Loucy (cell line): ENCODE data around the gene ARHGEF12.

Experiments
- H2AFZ ChIP-seq: fragments of 200-600 bp; sonication (generic); 2 replicates; pipeline ENCODE4 v1.6.0; 2016; ENCODE audit warnings: antibody characterized with exemption, mild to moderate bottlenecking, low read length, moderate library complexity
- H3F3A ChIP-seq: fragments of 200-600 bp; 2 replicates; pipeline ENCODE4 v1.6.0; 2016; ENCODE audit warnings: antibody characterized with exemption, low read depth, mild to moderate bottlenecking
- H3K27me3 ChIP-seq: fragments of 200-600 bp; sonication (generic); 2 replicates; pipeline ENCODE4 v1.6.1; 2014; ENCODE audit warnings: low read length, mild to moderate bottlenecking; ENCODE audit not compliant: insufficient read depth, poor library complexity, severe bottlenecking
- H3K36me3 ChIP-seq: fragments of 200-600 bp; sonication (generic); 2 replicates; pipeline ENCODE4 v1.6.1; 2016; ENCODE audit warnings: low read length; ENCODE audit not compliant: insufficient read depth
- H3K4me1 ChIP-seq: fragments of 200-600 bp; sonication (generic); 2 replicates; pipeline ENCODE4 v1.5.1; 2014; ENCODE audit warnings: low read length, mild to moderate bottlenecking; ENCODE audit not compliant: insufficient read depth, poor library complexity, severe bottlenecking
- H3K4me2 ChIP-seq: fragments of 200-600 bp; sonication (generic); 2 replicates; pipeline ENCODE4 v1.6.0; 2014; ENCODE audit warnings: antibody characterized with exemption, low read length, low read depth, mild to moderate bottlenecking; ENCODE audit not compliant: poor library complexity, severe bottlenecking
- H3K4me3 ChIP-seq: fragments of 200-600 bp; sonication (generic); 2 replicates; pipeline ENCODE4 v1.5.1; 2014; ENCODE audit warnings: low read length, mild to moderate bottlenecking, mixed read lengths; ENCODE audit not compliant: poor library complexity, severe bottlenecking
- H3K79me2 ChIP-seq: fragments of 200-600 bp; sonication (generic); 2 replicates; pipeline ENCODE4 v1.6.1; 2014; ENCODE audit warnings: low read length; ENCODE audit not compliant: insufficient read depth
- H3K9ac ChIP-seq: fragments of 200-600 bp; sonication (generic); 2 replicates; pipeline ENCODE4 v1.6.0; 2014; ENCODE audit warnings: mild to moderate bottlenecking, low read depth, low read length, moderate library complexity; ENCODE audit not compliant: poor library complexity, severe bottlenecking
- H3K9me2 ChIP-seq: fragments of 200-600 bp; sonication (generic); replicated peaks from 2 replicates; pipeline ENCODE4 v1.6.1; 2016; ENCODE audit warnings: low read depth, low read length, mixed read lengths
- H3K9me3 ChIP-seq: fragments of 200-600 bp; sonication (generic); 2 replicates; pipeline ENCODE4 v1.6.1; 2014; ENCODE audit warnings: mild to moderate bottlenecking, antibody characterized with exemption, low read length, low read depth; ENCODE audit not compliant: insufficient read depth
- H4K20me1 ChIP-seq: fragments of 200-600 bp; sonication (generic); 2 replicates; pipeline ENCODE4 v1.6.0; 2014; ENCODE audit warnings: antibody characterized with exemption, low read length, mild to moderate bottlenecking; ENCODE audit not compliant: insufficient read depth, poor library complexity, severe bottlenecking
- CTCF ChIP-seq: fragments of 200-600 bp; sonication (generic); conservative IDR thresholded peaks from 2 replicates; pipeline ENCODE4 v1.5.1; 2014; ENCODE audit warnings: mild to moderate bottlenecking, antibody characterized with exemption, low read length
- EZH2phosphoT487 ChIP-seq: fragments of 200-600 bp; IDR thresholded peaks from 2 replicates; pipeline ENCODE4 v1.6.1; 2018; ENCODE audit warnings: antibody characterized with exemption, mild to moderate bottlenecking, moderate library complexity, borderline replicate concordance

The ARHGEF12 gene

GRCh38 chr11:120395778-120396177 lies 59.6 kb downstream of the ARHGEF12 start:
- Histone ChIP-seq H3K27me3 (no peaks in the 10 kb centered on the region), H3K9me2 (no peaks in the 10 kb centered on the region), H3K4me2 (no peak overlapping the region), H3F3A (no peaks in the 10 kb centered on the region), H3K36me3 (no peaks in the 10 kb centered on the region), H3K9me3 (no peaks in the 10 kb centered on the region), H3K9ac (no peak overlapping the region), H3K79me2 (no peaks in the 10 kb centered on the region), H3K4me1 (no peaks in the 10 kb centered on the region), H3K4me3 (no peak overlapping the region), H2AFZ (no peak overlapping the region), H4K20me1 (no peaks in the 10 kb centered on the region)
- TF ChIP-seq EZH2phosphoT487 (no peak), CTCF (no peak)

GRCh38 chr11:120398132-120398531 lies 61.9 kb downstream of the ARHGEF12 start:
- H3K4me2 ChIP-seq = no peak overlapping the region
- no peaks in the 10 kb centered on the region for H3K4me1 ChIP-seq
- H3K9me2 ChIP-seq = no peaks in the 10 kb centered on the region
- H3K4me3 ChIP-seq = no peak overlapping the region
- TF ChIP-seq CTCF (no peak), EZH2phosphoT487 (no peak)
- H3K9ac ChIP-seq = no peak overlapping the region
- H3K36me3 ChIP-seq = no peaks in the 10 kb centered on the region
- no peaks in the 10 kb centered on the region for H3F3A ChIP-seq
- no peaks in the 10 kb centered on the region for H3K9me3 ChIP-seq
- no peaks in the 10 kb centered on the region for H4K20me1 ChIP-seq
- H2AFZ ChIP-seq = no peak overlapping the region
- no peaks in the 10 kb centered on the region for H3K27me3 ChIP-seq
- no peaks in the 10 kb centered on the region for H3K79me2 ChIP-seq

GRCh38 chr11:120399307-120399706 lies 63.1 kb downstream of the ARHGEF12 start:
- no peak overlapping the region for H2AFZ ChIP-seq
- no peaks in the 10 kb centered on the region for H3K9me2 ChIP-seq
- H3K79me2 ChIP-seq = no peaks in the 10 kb centered on the region
- H3K4me1 ChIP-seq = no peaks in the 10 kb centered on the region
- no peaks in the 10 kb centered on the region for H3F3A ChIP-seq
- H3K27me3 ChIP-seq = no peaks in the 10 kb centered on the region
- TF ChIP-seq EZH2phosphoT487 (no peak), CTCF (no peak)
- H3K4me3 ChIP-seq = no peak overlapping the region
- H3K9me3 ChIP-seq = no peaks in the 10 kb centered on the region
- no peaks in the 10 kb centered on the region for H3K36me3 ChIP-seq
- H3K4me2 ChIP-seq = no peak overlapping the region
- H3K9ac ChIP-seq = no peak overlapping the region
- H4K20me1 ChIP-seq = no peaks in the 10 kb centered on the region
